Measurements from ENCODE around the gene CDK11A.
"Not testable (repeated sequence)": the region's sequence is repeated elsewhere in the genome, so short reads cannot be mapped to it uniquely, and the experiment has no call there.

CDK11A gene

GRCh38 chr1:1696431-1697357 lies 27.5 kb downstream of the CDK11A start:
- H3K4me3 Mint-ChIP-seq; ATAC-seq (replicated peaks); H3K27me3 Mint-ChIP-seq; H3K9me3 Mint-ChIP-seq; H3K27ac Mint-ChIP-seq; DNase-seq; H3K4me1 Mint-ChIP-seq (ENCODE audit: low read depth in 2 of 2); H3K36me3 Mint-ChIP-seq (ENCODE audit: insufficient read depth): not testable (repeated sequence)

- ATAC-seq (replicated peaks): peak; percentile 74
- Mint-ChIP-seq H3K4me3 (peak within 1 kb of the TSS; percentile 65 to 66), H3K27ac (peak within 1 kb of the TSS; percentile 83 to 94), H3K36me3 (ENCODE audit: insufficient read depth) (peaks cover 10% of the 10 kb centered on the region)
- H3K4me1 Mint-ChIP-seq (ENCODE audit: low read depth in 2 of 2); H3K9me3 Mint-ChIP-seq; H3K27me3 Mint-ChIP-seq: not testable (repeated sequence)
- DNase-seq: peak; percentile 90 to 96 (median 92)
Measured at GRCh38 chr1:1692714-1693647, 31.2 kb downstream of the CDK11A start, which contains the start of gene SLC35E2B. SLC35E2B (minus strand) TSS chr1:1692795; CDS start chr1:1676699, 16,096 bp downstream.

- DNase-seq: peak in 2 of 3 experiments; percentile 78 to 79
- Mint-ChIP-seq H3K4me3 (peak overlapping the region; percentile 65 to 66), H3K27ac (peak overlapping the region; percentile 83 to 94), H3K4me1 (ENCODE audit: low read depth in 2 of 2) (peaks cover 7 to 11% of the 10 kb centered on the region in 2 donors), H3K36me3 (ENCODE audit: insufficient read depth) (peaks cover 16% of the 10 kb centered on the region)
- peak; percentile 58 for ATAC-seq (replicated peaks)
- H3K9me3 Mint-ChIP-seq, H3K27me3 Mint-ChIP-seq: not testable (repeated sequence)
Measured at GRCh38 chr1:1692324-1692713, 31.8 kb downstream of the CDK11A start.

DNA sequence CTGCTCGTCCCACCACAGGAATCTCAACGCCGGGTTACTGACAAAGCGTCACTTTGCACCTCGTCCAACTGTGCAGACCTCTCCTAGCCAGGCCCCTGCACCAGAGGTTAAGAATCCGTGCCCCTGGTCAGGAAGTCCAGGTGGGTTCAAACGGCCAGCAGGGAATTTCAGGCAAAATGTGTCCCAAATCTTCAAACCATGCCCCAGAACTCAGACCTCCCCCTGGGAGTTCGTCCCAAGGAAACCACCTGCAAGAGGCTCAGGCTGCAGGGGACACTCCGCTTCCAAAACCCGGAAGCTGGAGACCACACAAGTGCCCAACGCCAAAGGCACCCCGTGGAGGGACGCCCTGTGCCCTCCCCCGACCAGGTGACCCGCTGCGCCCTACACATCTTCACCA lies 32.7 kb downstream of the CDK11A start:
- not testable (repeated sequence) for ATAC-seq (replicated peaks); H3K9me3 Mint-ChIP-seq; DNase-seq; H3K27ac Mint-ChIP-seq; H3K4me3 Mint-ChIP-seq; H3K27me3 Mint-ChIP-seq
- peaks cover 16% of the 10 kb centered on the region for H3K36me3 Mint-ChIP-seq (ENCODE audit: insufficient read depth)
- H3K4me1 Mint-ChIP-seq (ENCODE audit: low read depth in 2 of 2): peaks cover 5 to 11% of the 10 kb centered on the region in 2 donors

DNA sequence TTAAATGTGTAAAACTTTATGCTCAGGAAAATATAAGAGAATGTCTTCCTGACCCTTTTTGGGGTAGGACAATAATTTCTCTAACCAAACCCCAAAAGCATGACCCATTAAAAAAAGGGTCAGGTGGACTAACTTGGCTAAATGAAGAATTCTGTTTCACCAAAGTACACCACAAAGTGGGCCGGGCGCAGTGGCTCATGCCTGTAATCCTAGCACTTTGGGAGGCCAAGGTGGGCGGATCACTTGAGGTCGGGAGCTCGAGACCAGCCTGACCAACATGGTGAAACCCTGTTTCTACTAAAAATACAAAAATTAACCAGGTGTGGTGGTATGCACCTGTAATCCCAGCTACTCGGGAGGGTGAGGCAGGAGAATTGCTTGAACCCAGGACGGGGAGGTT lies 34.6 kb downstream of the CDK11A start:
- peaks cover 5 to 16% of the 10 kb centered on the region in 2 donors for H3K4me1 Mint-ChIP-seq (ENCODE audit: low read depth in 2 of 2)
- H3K36me3 Mint-ChIP-seq (ENCODE audit: insufficient read depth): peaks cover 25% of the 10 kb centered on the region
- not testable (repeated sequence) for H3K9me3 Mint-ChIP-seq; H3K27ac Mint-ChIP-seq; H3K27me3 Mint-ChIP-seq; ATAC-seq (replicated peaks); DNase-seq
- H3K4me3 Mint-ChIP-seq: peak overlapping the region in 1 of 2 donors; percentile 19

- Mint-ChIP-seq H3K36me3 (ENCODE audit: insufficient read depth) (peaks cover 29% of the 10 kb centered on the region), H3K9me3 (no peaks in the 10 kb centered on the region), H3K4me1 (ENCODE audit: low read depth in 2 of 2) (peaks cover 11 to 16% of the 10 kb centered on the region in 2 donors), H3K27me3 (no peaks in the 10 kb centered on the region), H3K4me3 (peak overlapping the region in 1 of 2 donors; percentile 14), H3K27ac (no peak overlapping the region)
- ATAC-seq (replicated peaks) (no peak), DNase-seq (no peak)
Measured at GRCh38 chr1:1687846-1688245, 36.3 kb downstream of the CDK11A start.

DNA sequence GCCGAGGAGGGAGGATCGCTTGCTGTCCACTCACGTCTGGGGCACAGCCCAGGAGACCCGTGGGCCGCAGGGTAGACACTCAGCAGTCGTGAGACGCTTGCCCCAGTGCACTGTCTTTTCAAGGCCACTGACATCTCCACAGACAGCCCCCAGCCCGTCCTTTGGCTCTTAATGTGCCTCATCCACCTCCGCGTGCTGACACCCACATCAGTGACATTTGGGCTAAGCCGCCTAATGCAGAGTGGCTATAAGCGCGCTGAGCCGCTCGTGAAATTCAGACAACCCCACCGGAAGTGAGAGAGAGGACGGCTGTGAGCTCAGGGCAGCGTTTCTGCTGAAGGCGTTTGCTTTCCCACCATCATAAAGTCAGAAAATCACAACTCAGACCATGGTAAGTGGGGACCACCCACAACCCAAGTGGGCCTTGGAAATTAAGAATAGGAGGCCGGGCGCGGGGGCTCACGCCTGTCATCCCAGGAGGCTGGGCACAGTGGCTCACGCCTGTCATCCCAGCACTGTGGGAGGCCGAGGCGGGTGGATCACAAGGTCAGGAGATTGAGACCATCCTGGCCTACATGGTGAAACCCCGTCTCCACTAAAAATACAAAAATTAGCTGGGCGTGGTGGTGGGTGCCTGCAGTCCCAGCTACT lies 40.0 kb downstream of the CDK11A start:
- peaks cover 21% of the 10 kb centered on the region for H3K36me3 Mint-ChIP-seq (ENCODE audit: insufficient read depth)
- no peaks in the 10 kb centered on the region for H3K9me3 Mint-ChIP-seq
- H3K27me3 Mint-ChIP-seq: no peaks in the 10 kb centered on the region
- peak overlapping the region in 1 of 2 donors; percentile 69 for H3K27ac Mint-ChIP-seq
- H3K4me1 Mint-ChIP-seq (ENCODE audit: low read depth in 2 of 2): peaks cover 17 to 19% of the 10 kb centered on the region in 2 donors
- peak overlapping the region in 1 of 2 donors; percentile 41 for H3K4me3 Mint-ChIP-seq
- no peak for DNase-seq
- no peak for ATAC-seq (replicated peaks)

DNA sequence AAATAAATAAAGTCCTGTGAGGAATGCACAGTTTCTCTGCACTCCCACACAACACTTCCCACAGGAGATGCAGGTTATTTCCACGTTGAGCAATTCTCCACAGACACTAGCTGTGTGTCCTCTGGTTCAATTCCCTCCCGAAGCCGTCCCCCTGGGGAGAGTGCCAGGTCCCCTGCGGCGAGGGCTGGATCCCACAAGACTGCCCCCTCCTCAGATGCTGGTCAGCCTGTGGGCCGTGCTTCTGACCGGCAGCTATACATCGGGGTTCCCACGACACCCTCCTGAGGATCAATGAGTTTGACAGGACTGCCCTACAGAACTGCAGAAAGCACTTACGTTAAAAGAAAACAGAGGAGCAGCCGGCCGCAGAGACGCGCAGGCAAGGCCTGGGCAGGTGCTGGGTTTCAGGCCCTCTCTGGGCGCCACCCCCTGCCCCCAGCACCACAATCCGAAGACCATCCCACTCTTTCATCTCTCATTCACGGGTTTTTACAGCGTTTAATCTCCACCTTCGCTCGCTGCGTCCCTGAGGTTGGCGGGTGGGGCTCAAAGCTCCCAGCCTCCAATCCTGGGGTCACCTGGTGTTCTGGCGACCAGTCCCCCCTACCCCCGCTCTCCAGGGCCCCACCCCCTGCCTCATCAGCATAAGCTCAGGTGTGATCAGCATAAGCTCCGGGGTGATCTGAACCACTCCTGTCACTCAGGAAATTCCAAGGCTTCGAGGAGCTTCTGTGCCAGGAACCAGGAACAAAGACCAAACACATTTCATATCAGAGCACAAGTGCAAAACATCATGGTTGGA lies 40.9 kb downstream of the CDK11A start:
- Mint-ChIP-seq H3K27me3 (no peaks in the 10 kb centered on the region), H3K4me3 (peak overlapping the region in 1 of 2 donors; percentile 41), H3K36me3 (ENCODE audit: insufficient read depth) (peaks cover 21% of the 10 kb centered on the region), H3K9me3 (no peaks in the 10 kb centered on the region), H3K4me1 (ENCODE audit: low read depth in 2 of 2) (peaks cover 22 to 23% of the 10 kb centered on the region in 2 donors), H3K27ac (peak overlapping the region in 1 of 2 donors; percentile 69)
- DNase-seq (no peak), ATAC-seq (replicated peaks) (no peak)

DNA sequence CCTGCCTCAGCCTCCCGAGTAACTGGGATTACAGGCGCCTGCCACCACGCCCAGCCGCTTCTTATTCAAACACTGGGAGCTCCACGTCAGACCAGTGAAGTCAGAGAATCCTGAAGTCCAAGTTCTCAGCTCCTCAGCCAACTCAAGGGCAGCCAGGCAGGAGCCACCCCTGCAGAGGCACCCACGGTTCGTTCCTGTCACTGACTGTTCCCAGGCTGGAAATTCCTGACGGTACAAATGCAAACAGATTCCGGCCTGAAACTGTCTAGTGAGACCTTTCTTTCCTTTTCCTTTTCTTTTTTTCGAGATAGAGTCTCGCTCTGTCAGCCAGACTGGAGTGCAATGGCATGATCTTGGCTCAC lies 43.3 kb downstream of the CDK11A start:
- ATAC-seq (replicated peaks) (no peak), DNase-seq (no peak)
- peak overlapping the region in 1 of 2 donors; percentile 19 for H3K4me3 Mint-ChIP-seq
- H3K27ac Mint-ChIP-seq: no peak overlapping the region
- H3K27me3 Mint-ChIP-seq: no peaks in the 10 kb centered on the region
- H3K4me1 Mint-ChIP-seq (ENCODE audit: low read depth in 2 of 2): peaks cover 27 to 28% of the 10 kb centered on the region in 2 donors
- H3K9me3 Mint-ChIP-seq: no peaks in the 10 kb centered on the region
- peaks cover 12% of the 10 kb centered on the region for H3K36me3 Mint-ChIP-seq (ENCODE audit: insufficient read depth)

DNA sequence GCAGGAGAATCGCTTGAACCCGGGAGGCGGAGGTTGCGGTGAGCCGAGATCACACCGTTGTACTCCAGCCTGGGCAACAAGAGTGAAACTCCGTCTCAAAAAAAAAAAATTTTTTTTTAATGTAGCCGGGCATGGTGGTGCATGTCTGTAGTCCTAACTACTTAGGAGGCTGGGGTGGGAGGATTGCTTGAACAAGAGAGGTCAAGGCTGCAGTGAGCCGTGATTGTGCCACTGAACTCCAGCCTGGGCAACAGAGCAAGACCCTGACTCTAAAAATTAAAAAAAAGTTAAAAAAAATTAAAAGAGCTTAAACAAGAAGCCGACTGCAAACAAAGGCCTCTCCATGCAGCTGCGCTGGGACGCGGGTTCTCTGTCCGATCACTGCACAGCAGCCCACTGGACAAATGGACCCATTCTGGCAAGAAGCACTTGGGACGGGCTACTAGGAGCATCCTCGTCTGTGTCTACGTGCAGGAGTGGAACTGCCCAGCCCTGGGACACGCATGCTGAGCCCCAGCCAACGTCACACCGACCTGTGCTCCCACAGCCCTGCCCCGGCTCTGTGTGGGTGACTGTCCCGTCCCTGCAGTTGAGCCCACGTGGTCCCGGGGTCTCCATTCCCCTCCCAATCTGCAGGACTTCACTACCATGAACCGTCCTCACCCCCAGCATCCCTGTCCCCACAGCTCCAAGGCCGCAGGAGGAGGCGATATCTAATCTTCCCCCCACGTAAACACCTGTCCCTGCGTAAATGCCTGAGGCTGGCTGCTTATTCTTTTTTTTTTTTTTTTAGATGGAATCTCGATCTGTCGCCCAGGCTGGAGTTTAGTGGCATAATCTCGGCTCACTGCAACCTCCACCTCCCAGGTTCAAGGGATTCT lies 43.9 kb downstream of the CDK11A start:
- ATAC-seq (replicated peaks): no peak
- H3K27me3 Mint-ChIP-seq: no peaks in the 10 kb centered on the region
- H3K36me3 Mint-ChIP-seq (ENCODE audit: insufficient read depth): peaks cover 7% of the 10 kb centered on the region
- H3K27ac Mint-ChIP-seq: no peak overlapping the region
- peak overlapping the region in 1 of 2 donors; percentile 19 for H3K4me3 Mint-ChIP-seq
- no peaks in the 10 kb centered on the region for H3K9me3 Mint-ChIP-seq
- DNase-seq: no peak
- peaks cover 25 to 28% of the 10 kb centered on the region in 2 donors for H3K4me1 Mint-ChIP-seq (ENCODE audit: low read depth in 2 of 2)

GRCh38 chr1:1678581-1679380 lies 45.4 kb downstream of the CDK11A start:
- H3K4me3 Mint-ChIP-seq: peak overlapping the region; percentile 86 to 91
- ATAC-seq (replicated peaks): peak; percentile 44
- peaks cover 9% of the 10 kb centered on the region for H3K36me3 Mint-ChIP-seq (ENCODE audit: insufficient read depth)
- H3K27ac Mint-ChIP-seq: peak overlapping the region; percentile 92 to 96
- peaks cover 22 to 27% of the 10 kb centered on the region in 2 donors for H3K4me1 Mint-ChIP-seq (ENCODE audit: low read depth in 2 of 2)
- peak; percentile 15 to 38 (median 35) for DNase-seq
- H3K27me3 Mint-ChIP-seq: no peaks in the 10 kb centered on the region
- no peaks in the 10 kb centered on the region for H3K9me3 Mint-ChIP-seq
